CD4-positive, alpha-beta memory T cell (primary cell): ENCODE data around the gene TWF2. TPM values are rescaled to one million over a fixed set of nuclear protein-coding genes. Genes with fewer than 3 reads are reported as not detected.

Source experiments
- CTCF ChIA-PET: fragments of 350-600 bp; sonication (Branson Sonifier 250); formaldehyde crosslinking; loops from one replicate; lab custom pipeline; 2021; ENCODE audit warnings: inconsistent platforms; ENCODE audit not compliant: partially characterized antibody; lab: Charles Lee
- POLR2A ChIA-PET: fragments of 350-600 bp; sonication (Branson Sonifier 250); formaldehyde crosslinking; loops from one replicate; lab custom pipeline; 2021; ENCODE audit not compliant: partially characterized antibody; lab: Charles Lee
- DNase-seq, 5 donors: peaks; one replicate each; pipeline versions ENCODE4 v3.0.0 to v3.0.0-alpha.2; 2020 to 2022; ENCODE audit warnings: mixed read lengths in 1 of 5
- H3K27ac ChIP-seq: one replicate; pipeline ENCODE4 v1.7.0; 2013; ENCODE audit warnings: low read depth, low read length
- H3K27me3 ChIP-seq: 2 replicates; pipeline ENCODE4 v1.7.0; 2013; ENCODE audit warnings: mild to moderate bottlenecking, low read length, moderate library complexity; ENCODE audit not compliant: insufficient read depth
- H3K36me3 ChIP-seq: 2 replicates; pipeline ENCODE4 v1.7.0; 2013; ENCODE audit warnings: mild to moderate bottlenecking, low read length, moderate library complexity; ENCODE audit not compliant: insufficient read depth
- H3K4me1 ChIP-seq: 2 replicates; pipeline ENCODE4 v1.7.0; 2013; ENCODE audit warnings: mild to moderate bottlenecking, low read length, moderate library complexity; ENCODE audit not compliant: insufficient read depth
- H3K4me3 ChIP-seq, 2 donors: one replicate each; pipeline ENCODE4 v1.7.0; 2013; ENCODE audit warnings: low read length in 2 of 2, mild to moderate bottlenecking in 1 of 2
- H3K9me3 ChIP-seq, 2 donors: one replicate each; pipeline ENCODE4 v1.7.0; 2013; ENCODE audit warnings: low read length in 2 of 2, control low read depth in 1 of 2; ENCODE audit not compliant: control insufficient read depth in 1 of 2
- H3K27ac Mint-ChIP-seq, 7 donors: one replicate each; pipeline ENCODE4 v1.8.0; 2020 to 2021; ENCODE audit warnings: mixed read lengths in 7 of 7, mild to moderate bottlenecking in 6 of 7, inconsistent platforms in 3 of 7, moderate library complexity in 3 of 7
- H3K27me3 Mint-ChIP-seq, 2 donors: one replicate each; pipeline ENCODE4 v1.8.0; 2020 to 2021; ENCODE audit warnings: mixed read lengths in 2 of 2
- H3K36me3 Mint-ChIP-seq, 2 donors: one replicate each; pipeline ENCODE4 v1.8.0; 2020 to 2021; ENCODE audit warnings: mixed read lengths in 2 of 2, inconsistent platforms in 1 of 2, mild to moderate bottlenecking in 1 of 2
- H3K4me1 Mint-ChIP-seq, 4 donors: one replicate each; pipeline ENCODE4 v1.8.0; 2020 to 2021; ENCODE audit warnings: mixed read lengths in 4 of 4, mild to moderate bottlenecking in 1 of 4
- H3K4me3 Mint-ChIP-seq, 8 donors: one replicate each; pipeline ENCODE4 v1.8.0; 2020 to 2021; ENCODE audit warnings: mixed read lengths in 8 of 8, mild to moderate bottlenecking in 7 of 8, moderate library complexity in 6 of 8, inconsistent platforms in 3 of 8
- H3K9me3 Mint-ChIP-seq, 8 donors: one replicate each; pipeline ENCODE4 v1.8.0; 2020 to 2021; ENCODE audit warnings: mixed read lengths in 8 of 8, mild to moderate bottlenecking in 5 of 8, inconsistent platforms in 3 of 8, moderate library complexity in 1 of 8
- intact Hi-C: fragments of 100-400 bp; cut with micrococcal nuclease; formaldehyde crosslinking; loops from one replicate; pipeline ENCODE4 v1.15.1; 2023
- polyA plus RNA-seq, 2 donors: library from polyadenylated mRNA; unstranded; fragments of 300-500 nt; fragmentation: Illumina TruSeq; gene quantifications; one replicate each; pipeline ENCODE4 v1.2.3, GENCODE V29; 2021
- total RNA-seq, 2 experiments: library from RNA; stranded (reverse); gene quantifications; one replicate each; pipeline ENCODE4 v1.2.3, GENCODE V29; 2021

Gene TWF2
- total and polyA plus RNA-seq, 4 experiments from 2014 or later = 69.3 to 124 (median 98.9) TPM

DNA sequence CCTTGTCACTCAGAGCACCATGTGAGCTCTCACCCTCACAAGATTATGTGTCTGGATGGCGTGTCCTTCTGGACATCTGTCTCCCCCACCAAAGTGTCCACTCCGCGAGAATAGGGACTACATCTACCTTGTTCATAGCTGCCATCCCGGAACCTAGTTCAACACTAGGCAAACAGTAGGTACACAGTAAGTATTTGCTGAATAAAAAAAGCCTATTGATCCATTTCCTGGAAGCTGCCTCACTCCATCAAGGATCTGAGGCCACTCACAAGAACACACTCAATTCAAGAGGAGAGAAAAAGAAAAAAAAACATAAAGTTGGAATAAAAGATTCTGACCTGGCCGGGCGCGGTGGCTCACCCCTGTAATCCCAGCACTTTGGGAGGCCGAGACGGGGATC lies 52.2 kb downstream of the TWF2 start:
- CTCF ChIA-PET = no interaction called here
- H3K9me3 ChIP-seq = no peaks in the 10 kb centered on the region
- intact Hi-C loops = no loop called here
- H3K9me3 Mint-ChIP-seq = no peaks in the 10 kb centered on the region
- no peak overlapping the region for H3K27ac ChIP-seq
- H3K27me3 ChIP-seq = no peaks in the 10 kb centered on the region
- peaks cover 10% of the 10 kb centered on the region for H3K4me1 ChIP-seq
- DNase-seq = no peak
- no peaks in the 10 kb centered on the region for H3K36me3 ChIP-seq
- no peak overlapping the region for H3K4me3 ChIP-seq
- peaks cover 3 to 18% (median 12%) of the 10 kb centered on the region in 4 donors for H3K4me1 Mint-ChIP-seq
- H3K27me3 Mint-ChIP-seq = no peaks in the 10 kb centered on the region
- no peak overlapping the region for H3K4me3 Mint-ChIP-seq
- no peaks in the 10 kb centered on the region for H3K36me3 Mint-ChIP-seq
- no peak overlapping the region for H3K27ac Mint-ChIP-seq
- POLR2A ChIA-PET = no interaction called here

GRCh38 chr3:52185837-52186236 lies 53.1 kb downstream of the TWF2 start:
- Histone ChIP-seq H3K27me3 (no peaks in the 10 kb centered on the region), H3K9me3 (no peaks in the 10 kb centered on the region), H3K4me3 (no peak overlapping the region), H3K36me3 (no peaks in the 10 kb centered on the region), H3K4me1 (peaks cover 15% of the 10 kb centered on the region), H3K27ac (no peak overlapping the region)
- CTCF ChIA-PET = no interaction called here
- Mint-ChIP-seq H3K27ac (no peak overlapping the region), H3K4me1 (peaks cover 3 to 23% (median 13%) of the 10 kb centered on the region in 4 donors), H3K36me3 (no peaks in the 10 kb centered on the region), H3K27me3 (no peaks in the 10 kb centered on the region), H3K9me3 (no peaks in the 10 kb centered on the region), H3K4me3 (no peak overlapping the region)
- no peak for DNase-seq
- POLR2A ChIA-PET = no interaction called here
- intact Hi-C loops = no loop called here

GRCh38 chr3:52185311-52185710 lies 53.6 kb downstream of the TWF2 start:
- no peak overlapping the region for H3K27ac Mint-ChIP-seq
- DNase-seq = no peak
- Histone ChIP-seq H3K36me3 (no peaks in the 10 kb centered on the region), H3K27ac (no peak overlapping the region), H3K9me3 (no peaks in the 10 kb centered on the region), H3K4me3 (no peak overlapping the region), H3K27me3 (no peaks in the 10 kb centered on the region), H3K4me1 (peaks cover 15% of the 10 kb centered on the region)
- intact Hi-C loops = no loop called here
- peaks cover 3 to 23% (median 14%) of the 10 kb centered on the region in 4 donors for H3K4me1 Mint-ChIP-seq
- no peak overlapping the region for H3K4me3 Mint-ChIP-seq
- H3K9me3 Mint-ChIP-seq = no peaks in the 10 kb centered on the region
- ChIA-PET CTCF (no interaction called here), POLR2A (no interaction called here)
- H3K36me3 Mint-ChIP-seq = no peaks in the 10 kb centered on the region
- no peaks in the 10 kb centered on the region for H3K27me3 Mint-ChIP-seq

DNA sequence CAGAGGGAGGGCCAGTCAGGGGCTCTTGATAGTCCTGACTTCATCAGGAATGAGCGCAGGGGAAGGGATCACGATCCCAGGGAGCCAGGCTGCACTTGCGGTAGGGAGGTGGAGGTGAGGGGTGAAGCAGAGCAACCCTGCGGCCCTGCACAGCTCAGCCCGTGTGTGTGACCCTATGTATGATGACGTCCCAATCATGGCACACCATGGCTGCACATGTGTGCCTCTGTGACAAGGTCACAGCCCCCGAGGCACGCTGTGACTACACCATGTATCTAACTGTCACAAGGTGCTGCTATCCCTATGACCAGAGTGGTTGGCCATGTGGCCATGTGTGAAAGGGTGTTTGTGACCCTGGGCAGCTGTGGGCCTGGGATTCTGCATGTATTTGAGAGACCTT lies 54.3 kb downstream of the TWF2 start:
- Histone ChIP-seq H3K27ac (no peak overlapping the region), H3K4me3 (no peak overlapping the region), H3K36me3 (no peaks in the 10 kb centered on the region), H3K27me3 (no peaks in the 10 kb centered on the region), H3K9me3 (no peaks in the 10 kb centered on the region), H3K4me1 (peaks cover 15% of the 10 kb centered on the region)
- POLR2A ChIA-PET = no interaction called here
- Mint-ChIP-seq H3K27me3 (no peaks in the 10 kb centered on the region), H3K9me3 (no peaks in the 10 kb centered on the region), H3K36me3 (no peaks in the 10 kb centered on the region), H3K27ac (peak overlapping the region in 1 of 7 donors; percentile 3), H3K4me1 (peaks cover 3 to 23% (median 14%) of the 10 kb centered on the region in 4 donors), H3K4me3 (no peak overlapping the region)
- intact Hi-C loops = no loop called here
- DNase-seq = no peak
- CTCF ChIA-PET = no interaction called here

- Histone ChIP-seq H3K27me3 (no peaks in the 10 kb centered on the region), H3K36me3 (no peaks in the 10 kb centered on the region), H3K9me3 (no peaks in the 10 kb centered on the region), H3K4me3 (no peak overlapping the region), H3K4me1 (peaks cover 15% of the 10 kb centered on the region), H3K27ac (no peak overlapping the region)
- Mint-ChIP-seq H3K27me3 (no peaks in the 10 kb centered on the region), H3K4me1 (peaks cover 2 to 20% (median 11%) of the 10 kb centered on the region in 4 donors), H3K9me3 (no peaks in the 10 kb centered on the region), H3K36me3 (no peaks in the 10 kb centered on the region), H3K4me3 (no peak overlapping the region), H3K27ac (peak overlapping the region in 1 of 7 donors; percentile 3)
- POLR2A ChIA-PET = interaction anchor here (0.7 kb wide), 1 partner anchor 48 kb away, joined by 3 read pairs; no protein-coding TSS in a partner anchor
- DNase-seq = no peak
- intact Hi-C loops = no loop called here
- CTCF ChIA-PET = no interaction called here
Measured at GRCh38 chr3:52183786-52184445, 55.0 kb downstream of the TWF2 start.

GRCh38 chr3:52182691-52183090 lies 56.3 kb downstream of the TWF2 start:
- H3K4me3 Mint-ChIP-seq = peak overlapping the region in 1 of 8 donors; percentile 41
- intact Hi-C loops = no loop called here
- H3K36me3 ChIP-seq = no peaks in the 10 kb centered on the region
- H3K4me1 Mint-ChIP-seq = peaks cover 2 to 18% (median 10%) of the 10 kb centered on the region in 4 donors
- H3K27me3 ChIP-seq = no peaks in the 10 kb centered on the region
- no peak overlapping the region for H3K27ac ChIP-seq
- ChIA-PET CTCF (no interaction called here), POLR2A (interaction anchor here (1.8 kb wide), 1 partner anchor 28 kb away, joined by 4 read pairs; no protein-coding TSS in a partner anchor)
- H3K27me3 Mint-ChIP-seq = no peaks in the 10 kb centered on the region
- no peaks in the 10 kb centered on the region for H3K36me3 Mint-ChIP-seq
- H3K4me1 ChIP-seq = peaks cover 15% of the 10 kb centered on the region
- no peak for DNase-seq
- H3K27ac Mint-ChIP-seq = peak overlapping the region in 2 of 7 donors; percentile 42 to 52
- H3K4me3 ChIP-seq = no peak overlapping the region
- no peaks in the 10 kb centered on the region for H3K9me3 Mint-ChIP-seq
- no peaks in the 10 kb centered on the region for H3K9me3 ChIP-seq

GRCh38 chr3:52182196-52182595 lies 56.8 kb downstream of the TWF2 start:
- peak overlapping the region in 4 of 7 donors; percentile 29 to 63 (median 38) for H3K27ac Mint-ChIP-seq
- POLR2A ChIA-PET = interaction anchor here (1.4 to 1.8 kb wide), 2 partner anchors 15 to 27 kb away, joined by 3 to 4 read pairs; no protein-coding TSS in a partner anchor
- no peaks in the 10 kb centered on the region for H3K27me3 Mint-ChIP-seq

More at GRCh38 chr3:52182196-52182595, 56.8 kb downstream of the TWF2 start:
- Mint-ChIP-seq H3K36me3 (no peaks in the 10 kb centered on the region), H3K4me3 (peak overlapping the region in 1 of 8 donors; percentile 41), H3K9me3 (no peaks in the 10 kb centered on the region), H3K4me1 (peaks cover 2 to 18% (median 10%) of the 10 kb centered on the region in 4 donors)
- CTCF ChIA-PET = interaction anchor here (1.7 kb wide), 1 partner anchor 157 kb away, joined by 3 read pairs; no protein-coding TSS in a partner anchor
- Histone ChIP-seq H3K9me3 (no peaks in the 10 kb centered on the region), H3K36me3 (no peaks in the 10 kb centered on the region), H3K4me1 (peaks cover 15% of the 10 kb centered on the region), H3K4me3 (no peak overlapping the region), H3K27ac (no peak overlapping the region), H3K27me3 (no peaks in the 10 kb centered on the region)
- DNase-seq = peak in 1 of 5 donors; percentile 12
- intact Hi-C loops = no loop called here
